NT2/D1 (cell line): Measurements from ENCODE around the gene ARX.

Source experiments
- DNase-seq: peaks from one replicate; pipeline ENCODE4 v3.0.0-alpha.2; 2011; ENCODE audit warnings: low read depth, low spot score
- H3K27me3 ChIP-seq: 2 replicates; pipeline ENCODE4 v1.6.0; 2011; ENCODE audit warnings: mild to moderate bottlenecking; ENCODE audit not compliant: insufficient read length, insufficient read depth
- H3K36me3 ChIP-seq: 2 replicates; pipeline ENCODE4 v1.6.1; 2011; ENCODE audit warnings: mild to moderate bottlenecking, low read length, mixed read lengths; ENCODE audit not compliant: insufficient read depth, insufficient read length
- H3K4me1 ChIP-seq: 2 replicates; pipeline ENCODE4 v1.5.1; 2011; ENCODE audit not compliant: insufficient read depth, insufficient read length
- H3K4me3 ChIP-seq: 2 replicates; pipeline ENCODE4 v1.5.1; 2011; ENCODE audit warnings: low read depth; ENCODE audit not compliant: insufficient read length
- H3K9ac ChIP-seq: 2 replicates; pipeline ENCODE4 v1.6.0; 2011; ENCODE audit warnings: low read depth; ENCODE audit not compliant: insufficient read length
- H3K9me3 ChIP-seq: 2 replicates; pipeline ENCODE4 v1.5.1; 2011; ENCODE audit warnings: mild to moderate bottlenecking, low read length; ENCODE audit not compliant: insufficient read depth
- SUZ12 ChIP-seq: IDR thresholded peaks from 2 replicates; pipeline ENCODE4 v1.6.1; 2011; ENCODE audit not compliant: insufficient read length, insufficient read depth; ENCODE audit errors: extremely low read depth
- YY1 ChIP-seq: IDR thresholded peaks from 2 replicates; pipeline ENCODE4 v1.6.1; 2011; ENCODE audit not compliant: insufficient read length, insufficient read depth
- ZNF274 ChIP-seq: IDR thresholded peaks from 2 replicates; pipeline ENCODE4 v1.6.1; 2011; ENCODE audit warnings: mild to moderate bottlenecking, low read depth, low read length

ARX gene

GRCh38 chrX:24965372-24965771, 50.4 kb downstream of the ARX start:
- no peaks in the 10 kb centered on the region for H3K9me3 ChIP-seq
- no peak overlapping the region for H3K9ac ChIP-seq
- DNase-seq: no peak
- H3K4me1 ChIP-seq: no peaks in the 10 kb centered on the region
- H3K4me3 ChIP-seq: no peak overlapping the region
- H3K27me3 ChIP-seq: no peaks in the 10 kb centered on the region
- no peaks in the 10 kb centered on the region for H3K36me3 ChIP-seq
- no peak for TF ChIP-seq SUZ12
- no peak for TF ChIP-seq YY1
- no peak for TF ChIP-seq ZNF274

GRCh38 chrX:24963823-24964222, 51.9 kb downstream of the ARX start:
- no peak for TF ChIP-seq YY1
- TF ChIP-seq SUZ12: no peak
- no peak for TF ChIP-seq ZNF274
- Histone ChIP-seq H3K9me3 (no peaks in the 10 kb centered on the region), H3K4me3 (no peak overlapping the region), H3K36me3 (no peaks in the 10 kb centered on the region), H3K9ac (no peak overlapping the region), H3K4me1 (no peaks in the 10 kb centered on the region), H3K27me3 (no peaks in the 10 kb centered on the region)
- no peak for DNase-seq

- TF ChIP-seq YY1 (no peak), SUZ12 (no peak), ZNF274 (no peak)
- DNase-seq: no peak
Measured at GRCh38 chrX:24961809-24962208, 54.0 kb downstream of the ARX start.

GRCh38 chrX:24956828-24957227, 58.9 kb downstream of the ARX start:
- Histone ChIP-seq H3K4me1 (no peaks in the 10 kb centered on the region), H3K9me3 (0 out of 2 replicates have a peak, but pooled peaks cover 5% of the 10 kb centered on the region), H3K9ac (no peak overlapping the region), H3K27me3 (no peaks in the 10 kb centered on the region), H3K4me3 (no peak overlapping the region), H3K36me3 (no peaks in the 10 kb centered on the region)
- DNase-seq: no peak
- TF ChIP-seq SUZ12 (no peak), ZNF274 (no peak), YY1 (no peak)

More at GRCh38 chrX:24961809-24962208, 54.0 kb downstream of the ARX start:
- Histone ChIP-seq H3K36me3 (no peaks in the 10 kb centered on the region), H3K9me3 (0 out of 2 replicates have a peak, but pooled peaks cover 4% of the 10 kb centered on the region), H3K4me3 (no peak overlapping the region), H3K4me1 (no peaks in the 10 kb centered on the region), H3K9ac (no peak overlapping the region), H3K27me3 (no peaks in the 10 kb centered on the region)

- no peak for DNase-seq
- no peak for TF ChIP-seq YY1
- TF ChIP-seq SUZ12: no peak
- TF ChIP-seq ZNF274: no peak
- no peaks in the 10 kb centered on the region for H3K36me3 ChIP-seq
- H3K9ac ChIP-seq: no peak overlapping the region
- no peak overlapping the region for H3K4me3 ChIP-seq
- no peaks in the 10 kb centered on the region for H3K27me3 ChIP-seq
- no peaks in the 10 kb centered on the region for H3K4me1 ChIP-seq
- H3K9me3 ChIP-seq: 0 out of 2 replicates have a peak, but pooled peaks cover 5% of the 10 kb centered on the region
Measured at GRCh38 chrX:24955372-24955930, 60.3 kb downstream of the ARX start.

- Histone ChIP-seq H3K9me3 (0 out of 2 replicates have a peak, but pooled peaks cover 5% of the 10 kb centered on the region), H3K9ac (no peak overlapping the region)
Measured at GRCh38 chrX:24954732-24955131, 61.0 kb downstream of the ARX start.

More at GRCh38 chrX:24954732-24955131, 61.0 kb downstream of the ARX start:
- Histone ChIP-seq H3K27me3 (no peaks in the 10 kb centered on the region), H3K4me3 (no peak overlapping the region), H3K4me1 (no peaks in the 10 kb centered on the region), H3K36me3 (no peaks in the 10 kb centered on the region)
- DNase-seq: no peak
- TF ChIP-seq YY1: no peak
- no peak for TF ChIP-seq ZNF274
- no peak for TF ChIP-seq SUZ12
